Prostate gland (tissue), 2 donors: ENCODE measurements around the gene MIOX.

ENCODE experiments used
- CTCF ChIP-seq, 4 experiments: fragments of 200-600 bp in 2 of 4; fragments of 450-650 bp in 2 of 4; sonication (generic) in 2 of 4; IDR thresholded peaks; 1 replicate in 3 of 4; 2 replicates in 1 of 4; pipeline ENCODE4 v1.5.1; 2016 to 2019; ENCODE audit warnings: antibody characterized with exemption in 4 of 4, mild to moderate bottlenecking in 2 of 4, moderate library complexity in 2 of 4
- POLR2A ChIP-seq: fragments of 450-650 bp; IDR thresholded peaks from one replicate; pipeline ENCODE4 v1.6.1; 2016; ENCODE audit warnings: antibody characterized with exemption, mild to moderate bottlenecking

GRCh38 chr22:50443801-50444625, 42.6 kb upstream of the MIOX start:
- no peak for TF ChIP-seq POLR2A
- TF ChIP-seq CTCF (IDR thresholded peaks at IDR 0.05), result no peak
